ENCODE results near the gene BRSK1.

Gene BRSK1

GRCh38 chr19:55269299-55269698 is 14.5 kb upstream of the BRSK1 start:
- H3K4me3 ChIP-seq (ENCODE audit: low read length), result no peak overlapping the region
- DNase-seq (ENCODE audit: low read depth, low spot score), result no peak

- DNase-seq (ENCODE audit: low read depth, low spot score), result no peak
- no peak overlapping the region for H3K4me3 ChIP-seq (ENCODE audit: low read length)
These were observed 13.4 kb upstream of the BRSK1 start for GRCh38 chr19:55270172-55270942.

GRCh38 chr19:55272142-55272541 is 11.7 kb upstream of the BRSK1 start:
- DNase-seq (ENCODE audit: low read depth, low spot score), result no peak

GRCh38 chr19:55273978-55274707 is 9.7 kb upstream of the BRSK1 start:
- H3K4me3 ChIP-seq (ENCODE audit: low read length), result no peak overlapping the region
- no peak for DNase-seq (ENCODE audit: low read depth, low spot score)

More at GRCh38 chr19:55272142-55272541, 11.7 kb upstream of the BRSK1 start:
- H3K4me3 ChIP-seq (ENCODE audit: low read length), result no peak overlapping the region

GRCh38 chr19:55275851-55276719 is 7.7 kb upstream of the BRSK1 start:
- DNase-seq (ENCODE audit: low read depth, low spot score), result no peak
- H3K4me3 ChIP-seq (ENCODE audit: low read length), result no peak overlapping the region

GRCh38 chr19:55276720-55277430 is 6.9 kb upstream of the BRSK1 start:
- H3K4me3 ChIP-seq (ENCODE audit: low read length), result no peak overlapping the region
- DNase-seq (ENCODE audit: low read depth, low spot score), result no peak

- H3K4me3 ChIP-seq (ENCODE audit: low read length), result no peak overlapping the region
- no peak for DNase-seq (ENCODE audit: low read depth, low spot score)
These were observed 6.3 kb upstream of the BRSK1 start for GRCh38 chr19:55277494-55277893.

- H3K4me3 ChIP-seq (ENCODE audit: low read length), result peak overlapping the region; percentile 93
- DNase-seq (ENCODE audit: low read depth, low spot score), result no peak
These were observed 5.2 kb upstream of the BRSK1 start for GRCh38 chr19:55278391-55279135.

- H3K4me3 ChIP-seq (ENCODE audit: low read length), result peak overlapping the region; percentile 93
- DNase-seq (ENCODE audit: low read depth, low spot score), result no peak
These were observed 4.5 kb upstream of the BRSK1 start for GRCh38 chr19:55279340-55279739.

- peak within 1 kb of the TSS; percentile 93 for H3K4me3 ChIP-seq (ENCODE audit: low read length)
- peak; percentile 97 for DNase-seq (ENCODE audit: low read depth, low spot score)
These were observed 3.8 kb upstream of the BRSK1 start, which contains the start of gene HSPBP1 for GRCh38 chr19:55279770-55280643. Gene HSPBP1 (minus strand): TSS chr19:55280110. CDS start chr19:55279608, 502 bp downstream.

GRCh38 chr19:55284405-55285058 is 735 bp downstream of the BRSK1 start:
- peak overlapping the region; percentile 51 for H3K4me3 ChIP-seq (ENCODE audit: low read length)
- DNase-seq (ENCODE audit: low read depth, low spot score), result no peak

GRCh38 chr19:55285229-55285890 is 1.6 kb downstream of the BRSK1 start:
- H3K4me3 ChIP-seq (ENCODE audit: low read length), result no peak overlapping the region

GRCh38 chr19:55287361-55288079 is 3.7 kb downstream of the BRSK1 start:
- no peak overlapping the region for H3K4me3 ChIP-seq (ENCODE audit: low read length)
- no peak for DNase-seq (ENCODE audit: low read depth, low spot score)

More at GRCh38 chr19:55285229-55285890, 1.6 kb downstream of the BRSK1 start:
- DNase-seq (ENCODE audit: low read depth, low spot score), result no peak

- H3K4me3 ChIP-seq (ENCODE audit: low read length), result no peak overlapping the region
- DNase-seq (ENCODE audit: low read depth, low spot score), result no peak
These were observed 5.5 kb downstream of the BRSK1 start for GRCh38 chr19:55289117-55289796.

GRCh38 chr19:55297267-55297666 is 13.5 kb downstream of the BRSK1 start:
- no peak overlapping the region for H3K4me3 ChIP-seq (ENCODE audit: low read length)
- no peak for DNase-seq (ENCODE audit: low read depth, low spot score)
